T1000 (cell line): Measurements from ENCODE around the gene PSTPIP2.
"Not testable (repeated sequence)": the region's sequence is repeated elsewhere in the genome, so short reads cannot be mapped to it uniquely, and the experiment has no call there.

Experiments used
- DNase-seq: peaks from one replicate; lab custom pipeline; 2025; ENCODE audit warnings: mixed read lengths; lab: John Stamatoyannopoulos, UW

PSTPIP2 gene

GRCh38 chr18:46071653-46072375 is at the start of gene PSTPIP2:
PSTPIP2 (minus strand) TSS chr18:46072260; CDS start chr18:46072188, 72 bp downstream.
- DNase-seq = peak; percentile 42

GRCh38 chr18:46113751-46114150 is 41.7 kb upstream of the PSTPIP2 start:
- no peak for DNase-seq

- DNase-seq = no peak
Measured at GRCh38 chr18:46110406-46110805, 38.3 kb upstream of the PSTPIP2 start.

GRCh38 chr18:46109386-46109785 is 37.3 kb upstream of the PSTPIP2 start:
- DNase-seq = no peak

GRCh38 chr18:46104128-46104911 is 32.3 kb upstream of the PSTPIP2 start, which contains the start of gene HAUS1:
HAUS1 (plus strand) TSS chr18:46104385; CDS start chr18:46104412, 27 bp downstream.
- DNase-seq = peak; percentile 49

GRCh38 chr18:46099463-46099862 is 27.4 kb upstream of the PSTPIP2 start:
- DNase-seq = no peak

GRCh38 chr18:46098616-46098933 is 26.5 kb upstream of the PSTPIP2 start:
- DNase-seq = no peak

GRCh38 chr18:46097801-46098615 is 25.9 kb upstream of the PSTPIP2 start, which contains the start of gene ATP5F1A:
ATP5F1A (minus strand) TSS chr18:46098296; CDS start chr18:46098231, 65 bp downstream.
- DNase-seq = peak; percentile 76

- DNase-seq = no peak
Measured at GRCh38 chr18:46097431-46097800, 25.4 kb upstream of the PSTPIP2 start.

- DNase-seq = no peak
Measured at GRCh38 chr18:46096651-46097300, 24.7 kb upstream of the PSTPIP2 start.

GRCh38 chr18:46095532-46095931 is 23.5 kb upstream of the PSTPIP2 start:
- no peak for DNase-seq

GRCh38 chr18:46088501-46088900 is 16.4 kb upstream of the PSTPIP2 start:
- DNase-seq = not testable (repeated sequence)

- no peak for DNase-seq
Measured at GRCh38 chr18:46084431-46084830, 12.4 kb upstream of the PSTPIP2 start.

- DNase-seq = no peak
Measured at GRCh38 chr18:46080156-46080555, 8.1 kb upstream of the PSTPIP2 start.

- no peak for DNase-seq
Measured at GRCh38 chr18:46079336-46079735, 7.3 kb upstream of the PSTPIP2 start.

GRCh38 chr18:46073474-46074331 is 1.6 kb upstream of the PSTPIP2 start:
- peak; percentile 59 for DNase-seq

- DNase-seq = no peak
Measured at GRCh38 chr18:46072959-46073358, 899 bp upstream of the PSTPIP2 start.

GRCh38 chr18:46072376-46072867 is 362 bp upstream of the PSTPIP2 start:
- DNase-seq = no peak

- no peak for DNase-seq
Measured at GRCh38 chr18:46070815-46071652, 1.0 kb downstream of the PSTPIP2 start.

GRCh38 chr18:46070232-46070631 is 1.8 kb downstream of the PSTPIP2 start:
- DNase-seq = no peak
